Prostate gland (tissue), 2 donors: Measurements from ENCODE around the gene ACTA2.

Source experiments
- POLR2A ChIP-seq: fragments of 450-650 bp; IDR thresholded peaks from one replicate; pipeline ENCODE4 v1.6.1; 2016; ENCODE audit warnings: antibody characterized with exemption, mild to moderate bottlenecking
- POLR2AphosphoS5 ChIP-seq: sonication (generic); formaldehyde crosslinking; IDR thresholded peaks from one replicate; pipeline ENCODE4 v1.6.1; 2017; ENCODE audit warnings: antibody characterized with exemption
- TF ChIP-seq, protein P1 (sequence below), 4 experiments: fragments of 200-600 bp in 2 of 4; fragments of 450-650 bp in 2 of 4; sonication (generic) in 2 of 4; IDR thresholded peaks; 1 replicate in 3 of 4; 2 replicates in 1 of 4; pipeline ENCODE4 v1.5.1; 2016 to 2019; ENCODE audit warnings: antibody characterized with exemption in 4 of 4, mild to moderate bottlenecking in 2 of 4, moderate library complexity in 2 of 4

- no peak for TF ChIP-seq POLR2AphosphoS5
- TF ChIP-seq POLR2A = no peak
- TF ChIP-seq, protein P1, sequence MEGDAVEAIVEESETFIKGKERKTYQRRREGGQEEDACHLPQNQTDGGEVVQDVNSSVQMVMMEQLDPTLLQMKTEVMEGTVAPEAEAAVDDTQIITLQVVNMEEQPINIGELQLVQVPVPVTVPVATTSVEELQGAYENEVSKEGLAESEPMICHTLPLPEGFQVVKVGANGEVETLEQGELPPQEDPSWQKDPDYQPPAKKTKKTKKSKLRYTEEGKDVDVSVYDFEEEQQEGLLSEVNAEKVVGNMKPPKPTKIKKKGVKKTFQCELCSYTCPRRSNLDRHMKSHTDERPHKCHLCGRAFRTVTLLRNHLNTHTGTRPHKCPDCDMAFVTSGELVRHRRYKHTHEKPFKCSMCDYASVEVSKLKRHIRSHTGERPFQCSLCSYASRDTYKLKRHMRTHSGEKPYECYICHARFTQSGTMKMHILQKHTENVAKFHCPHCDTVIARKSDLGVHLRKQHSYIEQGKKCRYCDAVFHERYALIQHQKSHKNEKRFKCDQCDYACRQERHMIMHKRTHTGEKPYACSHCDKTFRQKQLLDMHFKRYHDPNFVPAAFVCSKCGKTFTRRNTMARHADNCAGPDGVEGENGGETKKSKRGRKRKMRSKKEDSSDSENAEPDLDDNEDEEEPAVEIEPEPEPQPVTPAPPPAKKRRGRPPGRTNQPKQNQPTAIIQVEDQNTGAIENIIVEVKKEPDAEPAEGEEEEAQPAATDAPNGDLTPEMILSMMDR (IDR thresholded peaks at IDR 0.05) = no peak
These were observed 55.3 kb downstream of the ACTA2 start for GRCh38 chr10:88896994-88897853.
